Endothelial cell of umbilical vein (primary cell): ENCODE results near the gene ACTR3. TPM values are rescaled to one million over a fixed set of nuclear protein-coding genes. Genes with fewer than 3 reads are reported as not detected.

Experiments
- BruUV-seq: library from RNA; stranded (reverse); fragments of 400-500 nt; replicated peaks from 2 replicates; lab custom pipeline; 2021; lab: Mats Ljungman, UMichigan
- CTCF ChIA-PET: fragments of 300-600, 350-600 bp; sonication (Branson Sonifier 250); formaldehyde crosslinking; loops from one replicate; lab custom pipeline; 2021; ENCODE audit warnings: antibody characterized with exemption, inconsistent platforms; lab: Charles Lee
- POLR2A ChIA-PET: fragments of 300-600, 350-600 bp; sonication (Branson Sonifier 250); formaldehyde crosslinking; loops from one replicate; lab custom pipeline; 2021; ENCODE audit warnings: antibody characterized with exemption, inconsistent platforms; lab: Charles Lee
- DNase-seq: peaks from one replicate; pipeline ENCODE4 v3.0.0-alpha.2; 2011; ENCODE audit warnings: low read depth, low spot score
- FAIRE-seq: peaks from 2 replicates; lab custom pipeline; 2011; peaks lifted over from hg19 to GRCh38; lab: Jason Lieb, UNC
- H2AFZ ChIP-seq: 2 replicates; pipeline ENCODE4 v1.6.0; 2012; ENCODE audit warnings: low read depth, low read length, control low read depth, inconsistent platforms
- H3K27ac ChIP-seq: 2 replicates; pipeline ENCODE4 v1.5.1; 2011; ENCODE audit warnings: low read depth, mild to moderate bottlenecking, control low read depth, low read length, moderate library complexity; ENCODE audit not compliant: insufficient read depth
- H3K27me3 ChIP-seq, 2 experiments: 2 replicates each; pipeline versions ENCODE4 v1.6.0 to v1.6.1; 2011; ENCODE audit warnings: low read length in 2 of 2, mixed read lengths in 1 of 2; ENCODE audit not compliant: control insufficient read depth in 2 of 2, insufficient read depth in 2 of 2
- H3K36me3 ChIP-seq, 2 experiments: 2 replicates in 1 of 2; 3 replicates in 1 of 2; pipeline ENCODE4 v1.5.1; 2011; ENCODE audit warnings: low read length in 2 of 2, mild to moderate bottlenecking in 1 of 2, moderate library complexity in 1 of 2; ENCODE audit not compliant: control insufficient read depth in 2 of 2, insufficient read depth in 2 of 2; ENCODE audit errors: extremely low read depth in 1 of 2
- H3K4me1 ChIP-seq: 3 replicates; pipeline ENCODE4 v1.5.1; 2011; ENCODE audit warnings: mild to moderate bottlenecking, low read length; ENCODE audit not compliant: control insufficient read depth, insufficient read depth; ENCODE audit errors: extremely low read depth
- H3K4me2 ChIP-seq: 2 replicates; pipeline ENCODE4 v1.6.1; 2011; ENCODE audit warnings: low read length, control low read depth, mixed read lengths; ENCODE audit not compliant: insufficient read depth
- H3K4me3 ChIP-seq, 3 experiments: fragments of 200-600 bp in 1 of 3; sonication (generic), shearing (Covaris generic) in 1 of 3; replicated peaks in 1 of 3; 2 replicates each; pipeline ENCODE4 v1.5.1; 2011 to 2016; ENCODE audit warnings: control low read depth in 3 of 3, low read length in 3 of 3, mild to moderate bottlenecking in 2 of 3, inconsistent platforms in 1 of 3, low read depth in 1 of 3, moderate library complexity in 1 of 3; ENCODE audit not compliant: insufficient read depth in 1 of 3
- H3K79me2 ChIP-seq: 2 replicates; pipeline ENCODE4 v1.6.0; 2012; ENCODE audit warnings: low read length, inconsistent platforms; ENCODE audit not compliant: control insufficient read depth, insufficient read depth
- H3K9ac ChIP-seq: replicated peaks from 2 replicates; pipeline ENCODE3; 2011; ENCODE audit warnings: low read length, control low read depth; ENCODE audit not compliant: insufficient read depth; ENCODE audit errors: extremely low read depth
- H3K9me1 ChIP-seq: replicated peaks from 3 replicates; pipeline ENCODE4 v1.6.0; 2011; ENCODE audit warnings: mild to moderate bottlenecking, low read length; ENCODE audit not compliant: control insufficient read depth, insufficient read depth; ENCODE audit errors: extremely low read depth
- H3K9me3 ChIP-seq: replicated peaks from 2 replicates; pipeline ENCODE4 v1.5.1; 2012; ENCODE audit warnings: low read length, inconsistent platforms; ENCODE audit not compliant: control insufficient read depth, insufficient read depth
- H4K20me1 ChIP-seq: replicated peaks from 2 replicates; pipeline ENCODE3; 2011; ENCODE audit warnings: mild to moderate bottlenecking, low read length; ENCODE audit not compliant: control insufficient read depth, insufficient read depth; ENCODE audit errors: extremely low read depth
- CTCF ChIP-seq, 2 donors: IDR thresholded peaks; 1 replicate in 1 of 2; 2 replicates in 1 of 2; pipeline ENCODE4 v1.5.1; 2011; ENCODE audit warnings: low read length in 2 of 2, mild to moderate bottlenecking in 2 of 2, moderate library complexity in 2 of 2, control low read depth in 1 of 2, inconsistent platforms in 1 of 2, low read depth in 1 of 2; ENCODE audit not compliant: insufficient read depth in 1 of 2; ENCODE audit errors: extremely low read depth in 1 of 2
- EZH2 ChIP-seq: IDR thresholded peaks from 2 replicates; pipeline ENCODE4 v1.6.1; 2012; ENCODE audit warnings: borderline replicate concordance, low read depth, mild to moderate bottlenecking, moderate library complexity, low read length, inconsistent platforms; ENCODE audit not compliant: severe bottlenecking
- FOS ChIP-seq: IDR thresholded peaks from 2 replicates; pipeline ENCODE4 v1.6.1; 2011; ENCODE audit warnings: mild to moderate bottlenecking, low read length, moderate library complexity, borderline replicate concordance; ENCODE audit not compliant: insufficient read depth
- GATA2 ChIP-seq: IDR thresholded peaks from 2 replicates; pipeline ENCODE4 v1.7.0; 2011; ENCODE audit warnings: low read depth, mild to moderate bottlenecking, moderate library complexity, mixed read lengths, low read length; ENCODE audit not compliant: insufficient read length, insufficient read depth
- JUN ChIP-seq: IDR thresholded peaks from 2 replicates; pipeline ENCODE4 v1.6.1; 2011; ENCODE audit warnings: borderline replicate concordance, low read depth; ENCODE audit not compliant: insufficient read length, insufficient read depth
- MAX ChIP-seq: IDR thresholded peaks from 2 replicates; pipeline ENCODE4 v1.6.1; 2011; ENCODE audit not compliant: insufficient read depth, insufficient read length
- MYC ChIP-seq: IDR thresholded peaks from one replicate; pipeline ENCODE4 v1.6.1; 2011; ENCODE audit warnings: mild to moderate bottlenecking, low read depth, low read length
- POLR2A ChIP-seq: IDR thresholded peaks from 2 replicates; pipeline ENCODE4 v1.6.1; 2012; ENCODE audit warnings: low read depth, mild to moderate bottlenecking, control low read depth, low read length
- POLR2AphosphoS5 ChIP-seq: IDR thresholded peaks from 2 replicates; pipeline ENCODE4 v1.6.1; 2012; ENCODE audit warnings: low read depth, mild to moderate bottlenecking, control low read depth, low read length, moderate library complexity; ENCODE audit not compliant: insufficient read depth
- dilution Hi-C: fragments of 300-500 bp; cut with MboI; formaldehyde crosslinking; loops from one replicate; pipeline ENCODE4 v1.15.0; 2019; ENCODE audit warnings: low sequenced_read_pairs; ENCODE audit not compliant: extremely low pct_ligation_motif_present
- intact Hi-C: fragments of 100-400 bp; cut with micrococcal nuclease; formaldehyde crosslinking; loops from one replicate; pipeline ENCODE4 v1.10.0; 2022
- polyA plus RNA-seq, 4 experiments: library from polyadenylated mRNA; depleted of rRNA in 3 of 4; stranded (reverse) in 3 of 4; unstranded in 1 of 4; fragments of >200 nt; gene quantifications; 2 replicates each; pipeline versions ENCODE4 v1.2.1 to v1.2.3, GENCODE V29; 2011 to 2012; ENCODE audit warnings: missing spikeins in 1 of 4
- total RNA-seq: library from RNA; stranded (reverse); gene quantifications from 2 replicates; pipeline ENCODE4 v1.2.3, GENCODE V29; 2021

The ACTR3 gene
- total and polyA plus RNA-seq, 2 donors (not counting 3 experiments of a cell fraction or from before 2014, with no cell fraction given), result 120 to 401 TPM

GRCh38 chr2:113851640-113852039, 38.2 kb upstream of the ACTR3 start:
- Histone ChIP-seq H3K4me3 (no peak overlapping the region), H3K36me3 (no peaks in the 10 kb centered on the region), H3K79me2 (no peaks in the 10 kb centered on the region), H3K27me3 (peaks cover 2 to 3% of the 10 kb centered on the region in 2 experiments), H3K9ac (no peak overlapping the region), H2AFZ (no peak overlapping the region), H4K20me1 (no peaks in the 10 kb centered on the region), H3K9me3 (no peaks in the 10 kb centered on the region), H3K27ac (no peak overlapping the region), H3K9me1 (no peaks in the 10 kb centered on the region), H3K4me2 (no peak overlapping the region), H3K4me1 (no peaks in the 10 kb centered on the region)
- dilution Hi-C loops, result no loop called here
- no TSS peak for BruUV-seq
- POLR2A ChIA-PET, result no interaction called here
- FAIRE-seq (no peak), DNase-seq (no peak)
- intact Hi-C loops, result no loop called here
- CTCF ChIA-PET, result interaction anchor here (0.7 kb wide), 1 partner anchor 42 kb away, joined by 3 read pairs; no protein-coding TSS in a partner anchor
- TF ChIP-seq MYC (no peak), JUN (no peak), GATA2 (no peak), POLR2A (no peak), CTCF (IDR thresholded peaks at IDR 0.05; ENCODE audit: extremely low read depth in 1 of 2, insufficient read depth in 1 of 2, low read depth in 1 of 2, low read length in 2 of 2) (no peak)

- POLR2A ChIA-PET, result no interaction called here
- DNase-seq (no peak), FAIRE-seq (no peak)
- no peak overlapping the region for H3K4me2 ChIP-seq
- BruUV-seq, result no TSS peak
- no peak overlapping the region for H3K27ac ChIP-seq
- H3K4me1 ChIP-seq, result no peaks in the 10 kb centered on the region
- dilution Hi-C loops, result no loop called here
- intact Hi-C loops, result no loop called here
- no peaks in the 10 kb centered on the region for H3K9me1 ChIP-seq
- no peaks in the 10 kb centered on the region for H4K20me1 ChIP-seq
- TF ChIP-seq GATA2 (no peak), POLR2AphosphoS5 (no peak), CTCF (IDR thresholded peaks at IDR 0.05; ENCODE audit: extremely low read depth in 1 of 2, insufficient read depth in 1 of 2, low read depth in 1 of 2, low read length in 2 of 2) (no peak), MAX (no peak), FOS (no peak), MYC (no peak), POLR2A (no peak), EZH2 (no peak), JUN (no peak)
- no peaks in the 10 kb centered on the region for H3K79me2 ChIP-seq
- no peaks in the 10 kb centered on the region for H3K9me3 ChIP-seq
- H3K9ac ChIP-seq, result no peak overlapping the region
- H3K4me3 ChIP-seq, result no peak overlapping the region
- H3K36me3 ChIP-seq, result no peaks in the 10 kb centered on the region
- peaks cover 2 to 3% of the 10 kb centered on the region in 2 experiments for H3K27me3 ChIP-seq
- CTCF ChIA-PET, result no interaction called here
- H2AFZ ChIP-seq, result no peak overlapping the region
Observed at GRCh38 chr2:113854208-113854607, 35.7 kb upstream of the ACTR3 start.
